ENCODE results near the gene STAG3. TPM values are rescaled to one million over a fixed set of nuclear protein-coding genes. Genes with fewer than 3 reads are reported as not detected.

Gene STAG3
- total and polyA plus RNA-seq, 9 of the 15 experiments (the other 6 are each of a cell fraction or from before 2014, with no cell fraction given), result 0.54 to 2.5 (median 1.7) TPM

- TF ChIP-seq ZBTB12 (CRISPR knock-in tag; IDR thresholded peaks at IDR 0.05), result no peak
- no peak for TF ChIP-seq SMC3 (conservative IDR thresholded peaks at IDR 0.05; ENCODE audit: insufficient read depth, low read depth, low read length)
- TF ChIP-seq ZNF766 (CRISPR knock-in tag; conservative IDR thresholded peaks at IDR 0.05), result no peak
- no peak for TF ChIP-seq ZNF324 (CRISPR knock-in tag; IDR thresholded peaks at IDR 0.05)
- no peak for TF ChIP-seq ZNF586 (CRISPR knock-in tag; conservative IDR thresholded peaks at IDR 0.05)
- TF ChIP-seq CREB3 (tag; conservative IDR thresholded peaks at IDR 0.05; ENCODE audit: low read depth), result no peak
- no peak for TF ChIP-seq CCAR2 (IDR thresholded peaks at IDR 0.05; ENCODE audit: low read depth, low read length)
- TF ChIP-seq THRB (CRISPR knock-in tag; conservative IDR thresholded peaks at IDR 0.05), result peak; percentile 74; the same call in 1 of the 2 replicates
- TF ChIP-seq ZNF431 (CRISPR knock-in tag; IDR thresholded peaks at IDR 0.05), result no peak
- TF ChIP-seq CBFA2T3 (IDR thresholded peaks at IDR 0.05), result no peak
- no peak for TF ChIP-seq CTCF (IDR thresholded peaks at IDR 0.05 in 2 of 3, conservative IDR thresholded peaks at IDR 0.05 in 1 of 3; ENCODE audit: insufficient read depth in 2 of 3, low read depth in 1 of 3, low read length in 3 of 3)
- TF ChIP-seq ZBTB33 (CRISPR knock-in tag; IDR thresholded peaks at IDR 0.05), result peak; percentile 24; the same call in 1 of the 2 replicates
- TF ChIP-seq THAP7 (CRISPR knock-in tag; IDR thresholded peaks at IDR 0.05), result peak; percentile 49; the same call in 1 of the 2 replicates
- TF ChIP-seq CTBP1 (IDR thresholded peaks at IDR 0.05; ENCODE audit: borderline replicate concordance), result no peak; the same call in 1 of the 2 replicates
- no peak for TF ChIP-seq ARNT (IDR thresholded peaks at IDR 0.05)
- no peak for TF ChIP-seq HMG20B (CRISPR knock-in tag; IDR thresholded peaks at IDR 0.05)
- no peak for TF ChIP-seq SRSF7 (optimal IDR thresholded peaks at IDR 0.05; ENCODE audit: low read depth, low read length)
- TF ChIP-seq JUND (IDR thresholded peaks at IDR 0.05; ENCODE audit: borderline replicate concordance, low read depth, low read length), result no peak
- TF ChIP-seq JUND (tag; IDR thresholded peaks at IDR 0.05; ENCODE audit: borderline replicate concordance, low read depth, low read length), result no peak
- TF ChIP-seq KAT8 (IDR thresholded peaks at IDR 0.05; ENCODE audit: low read depth), result no peak
- TF ChIP-seq NR1H2 (CRISPR knock-in tag; IDR thresholded peaks at IDR 0.05), result no peak
- TF ChIP-seq PTRF (tag; IDR thresholded peaks at IDR 0.05), result no peak
- TF ChIP-seq MXI1 (IDR thresholded peaks at IDR 0.05; ENCODE audit: low read depth, low read length), result no peak
Observed at GRCh38 chr7:100148225-100148558, 29.5 kb upstream of the STAG3 start (continued).

Measured in K562 (cell line).